ENCODE data around the gene TRPM6.

The TRPM6 gene

DNA sequence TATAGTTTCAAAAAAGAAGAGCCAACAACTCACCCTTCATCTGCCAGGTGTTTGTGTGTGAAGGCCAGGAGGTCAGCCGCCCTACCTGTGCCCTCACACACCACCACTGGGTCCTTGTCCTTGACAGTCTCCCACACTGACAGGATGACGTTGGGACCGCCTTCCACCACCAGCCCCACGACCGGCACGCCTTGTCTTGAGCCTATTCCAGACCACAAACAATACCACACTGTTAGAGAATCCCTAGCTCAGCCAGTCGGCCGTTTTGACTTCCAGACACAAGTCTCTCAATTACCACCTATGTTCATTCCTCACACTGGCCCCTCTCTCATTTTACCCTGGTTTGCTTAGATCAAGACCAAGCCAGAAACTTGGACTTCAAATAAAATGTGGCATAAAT, 66.1 kb downstream of the TRPM6 start:
- TF ChIP-seq, protein P1, sequence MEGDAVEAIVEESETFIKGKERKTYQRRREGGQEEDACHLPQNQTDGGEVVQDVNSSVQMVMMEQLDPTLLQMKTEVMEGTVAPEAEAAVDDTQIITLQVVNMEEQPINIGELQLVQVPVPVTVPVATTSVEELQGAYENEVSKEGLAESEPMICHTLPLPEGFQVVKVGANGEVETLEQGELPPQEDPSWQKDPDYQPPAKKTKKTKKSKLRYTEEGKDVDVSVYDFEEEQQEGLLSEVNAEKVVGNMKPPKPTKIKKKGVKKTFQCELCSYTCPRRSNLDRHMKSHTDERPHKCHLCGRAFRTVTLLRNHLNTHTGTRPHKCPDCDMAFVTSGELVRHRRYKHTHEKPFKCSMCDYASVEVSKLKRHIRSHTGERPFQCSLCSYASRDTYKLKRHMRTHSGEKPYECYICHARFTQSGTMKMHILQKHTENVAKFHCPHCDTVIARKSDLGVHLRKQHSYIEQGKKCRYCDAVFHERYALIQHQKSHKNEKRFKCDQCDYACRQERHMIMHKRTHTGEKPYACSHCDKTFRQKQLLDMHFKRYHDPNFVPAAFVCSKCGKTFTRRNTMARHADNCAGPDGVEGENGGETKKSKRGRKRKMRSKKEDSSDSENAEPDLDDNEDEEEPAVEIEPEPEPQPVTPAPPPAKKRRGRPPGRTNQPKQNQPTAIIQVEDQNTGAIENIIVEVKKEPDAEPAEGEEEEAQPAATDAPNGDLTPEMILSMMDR (IDR thresholded peaks at IDR 0.05; ENCODE audit: low read depth, low read length), result no peak
- no peak overlapping the region for H3K4me3 ChIP-seq (ENCODE audit: low read depth, low read length)

DNA sequence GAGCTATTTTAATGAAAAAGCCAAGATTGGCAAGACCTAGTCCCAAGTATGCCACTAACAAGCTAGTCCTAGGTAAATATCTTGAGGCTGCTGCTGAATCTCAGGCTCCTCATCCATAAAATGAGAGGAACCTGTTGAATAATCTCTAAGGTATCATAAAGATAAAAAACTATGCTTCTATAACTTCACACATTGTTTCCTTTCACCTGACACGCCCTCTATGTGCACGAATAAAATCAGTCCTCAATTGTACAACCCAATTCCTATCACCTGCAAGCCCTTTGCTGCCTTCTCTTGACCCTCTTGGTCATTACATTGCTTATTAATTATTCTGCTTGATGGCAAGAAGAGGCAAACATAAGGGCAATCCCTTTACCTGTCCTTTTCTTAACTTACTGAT, 69.9 kb downstream of the TRPM6 start:
- TF ChIP-seq, protein P1 (IDR thresholded peaks at IDR 0.05; ENCODE audit: low read depth, low read length), result no peak

DNA sequence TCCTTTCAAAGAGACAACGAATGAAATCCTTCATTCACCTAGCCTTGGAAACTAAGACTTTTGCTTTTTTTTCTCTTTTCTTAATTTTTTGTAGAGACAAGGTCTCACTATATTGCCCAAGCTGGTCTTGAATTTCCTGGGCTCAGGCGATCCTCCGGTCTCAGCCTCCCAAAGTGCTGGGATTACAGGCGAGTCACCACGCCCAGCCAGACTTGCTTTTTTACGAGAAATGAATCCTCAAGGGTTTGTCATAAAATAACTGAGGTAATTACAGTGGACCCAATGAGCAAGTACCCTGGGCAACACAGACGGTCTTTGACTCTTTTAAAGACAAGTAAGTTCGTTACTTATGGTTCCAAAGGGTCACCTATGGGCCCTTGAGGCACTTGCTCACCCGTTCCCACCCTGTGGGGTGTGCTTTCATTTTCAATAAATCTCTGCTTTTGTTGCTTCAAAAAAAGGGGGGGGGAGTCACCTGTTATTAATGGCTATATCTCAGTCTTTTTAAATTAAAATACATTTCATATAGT, 70.4 kb downstream of the TRPM6 start:
- TF ChIP-seq, protein P1 (IDR thresholded peaks at IDR 0.05; ENCODE audit: low read depth, low read length), result no peak
- H3K4me3 ChIP-seq (ENCODE audit: low read depth, low read length), result no peak overlapping the region

More for the DNA sequence above, 69.9 kb downstream of the TRPM6 start:
- H3K4me3 ChIP-seq (ENCODE audit: low read depth, low read length), result no peak overlapping the region

DNA sequence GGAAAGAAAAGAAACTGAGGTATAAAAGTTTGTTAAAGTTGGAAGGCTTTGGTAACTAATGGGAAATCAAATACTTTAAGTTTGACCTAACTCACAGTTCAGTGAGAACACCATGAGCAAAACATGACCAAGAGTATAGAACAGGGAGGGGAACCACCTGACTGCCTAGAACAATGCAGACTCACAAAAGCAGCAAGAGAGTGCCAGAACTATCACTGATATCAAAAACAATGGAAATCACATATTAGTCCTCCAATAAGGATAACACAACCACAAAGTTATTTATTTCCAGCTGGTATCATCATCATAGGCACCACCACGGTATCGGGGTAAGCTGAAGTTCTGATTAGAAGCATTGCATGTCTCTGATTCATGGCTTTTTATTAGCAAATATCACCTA, 77.5 kb downstream of the TRPM6 start:
- H3K4me3 ChIP-seq (ENCODE audit: low read depth, low read length), result no peak overlapping the region
- TF ChIP-seq, protein P1 (IDR thresholded peaks at IDR 0.05; ENCODE audit: low read depth, low read length), result no peak

DNA sequence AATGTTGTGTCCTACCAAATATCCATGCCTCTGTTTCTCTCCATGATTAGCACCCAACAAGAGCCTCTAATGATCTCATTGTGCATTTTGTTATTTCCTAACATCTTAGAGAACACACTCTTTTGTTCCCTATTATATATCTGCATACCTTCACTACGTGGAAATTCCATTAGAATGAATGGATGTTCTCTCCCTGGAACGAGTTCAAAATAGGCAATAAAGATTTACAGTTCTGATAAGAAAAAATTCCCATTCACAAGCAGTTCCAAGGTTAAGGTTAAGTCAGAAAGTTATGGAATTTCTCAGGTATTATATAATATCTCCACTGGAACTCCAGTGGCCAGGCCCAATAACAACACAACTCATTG, 83.7 kb downstream of the TRPM6 start:
- TF ChIP-seq, protein P1 (IDR thresholded peaks at IDR 0.05; ENCODE audit: low read depth, low read length), result no peak
- H3K4me3 ChIP-seq (ENCODE audit: low read depth, low read length), result no peak overlapping the region

DNA sequence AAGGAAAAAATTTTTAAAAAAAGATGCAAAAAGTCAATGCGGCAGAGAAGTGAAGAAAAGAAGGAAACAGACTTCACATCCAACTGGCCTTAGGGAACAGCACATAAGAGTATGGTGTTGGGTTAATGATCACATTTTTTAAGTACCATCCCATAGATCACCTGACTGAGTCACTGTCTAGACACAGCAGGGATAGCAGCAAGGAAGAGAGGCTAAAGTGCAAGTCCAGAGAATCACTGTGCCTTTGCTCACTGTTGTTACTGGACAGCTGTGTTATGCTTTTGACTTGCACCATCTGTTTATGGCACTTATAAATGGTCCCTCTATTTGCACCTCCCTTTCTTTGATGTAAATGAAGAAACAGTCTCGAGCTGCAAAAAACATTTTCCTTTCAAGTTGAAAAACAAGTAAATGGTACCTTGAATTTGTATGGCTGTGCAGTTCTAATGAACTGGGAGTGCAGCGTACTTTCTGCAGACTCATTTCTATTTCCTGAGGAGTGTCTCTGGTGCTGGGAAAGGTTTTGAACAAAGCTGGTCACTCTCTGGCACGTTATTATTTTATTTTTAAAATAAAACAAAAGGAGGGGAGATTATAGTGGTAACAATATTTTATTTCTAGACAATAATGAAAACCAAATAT, 84.2 kb downstream of the TRPM6 start:
- no peak overlapping the region for H3K4me3 ChIP-seq (ENCODE audit: low read depth, low read length)
- TF ChIP-seq, protein P1 (IDR thresholded peaks at IDR 0.05; ENCODE audit: low read depth, low read length), result no peak

DNA sequence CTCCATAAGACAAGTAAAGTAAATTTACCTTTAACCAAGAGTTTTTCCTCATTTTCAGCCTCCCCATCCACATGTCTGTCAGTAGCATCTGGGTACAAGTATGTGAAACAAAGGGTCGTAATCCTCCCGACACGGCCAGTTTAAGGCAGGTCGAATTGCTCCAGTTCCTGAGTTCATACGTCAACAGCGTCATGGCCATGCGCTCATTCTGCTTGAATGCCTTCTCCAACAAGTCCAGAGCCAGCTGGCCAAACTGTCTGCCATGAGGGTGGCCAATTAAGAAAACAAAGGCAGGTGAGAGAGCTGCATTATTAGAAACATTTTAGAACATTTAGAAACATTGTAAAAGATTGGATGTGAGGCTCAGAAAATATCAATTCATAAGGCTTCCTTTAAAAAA, 87.5 kb downstream of the TRPM6 start:
- no peak overlapping the region for H3K4me3 ChIP-seq (ENCODE audit: low read depth, low read length)
- TF ChIP-seq, protein P1 (IDR thresholded peaks at IDR 0.05; ENCODE audit: low read depth, low read length), result no peak
